LNCAP (cell line): Measurements from ENCODE around the gene NLRP14.

Experiments
- CTCF ChIP-seq: fragments of 450-650 bp; IDR thresholded peaks from 2 replicates; pipeline ENCODE4 v1.5.1; 2017; ENCODE audit warnings: mild to moderate bottlenecking

NLRP14 gene

GRCh38 chr11:7031471-7031871 is 11.2 kb downstream of the NLRP14 start:
- TF ChIP-seq CTCF: no peak

GRCh38 chr11:7032692-7033091 is 12.4 kb downstream of the NLRP14 start:
- no peak for TF ChIP-seq CTCF

GRCh38 chr11:7034019-7034418 is 13.7 kb downstream of the NLRP14 start:
- TF ChIP-seq CTCF: no peak

- TF ChIP-seq CTCF: no peak
These were observed 26.3 kb downstream of the NLRP14 start for GRCh38 chr11:7046474-7047175.

GRCh38 chr11:7050191-7050590 is 29.9 kb downstream of the NLRP14 start:
- no peak for TF ChIP-seq CTCF

GRCh38 chr11:7056828-7057513 is 36.7 kb downstream of the NLRP14 start:
- no peak for TF ChIP-seq CTCF

GRCh38 chr11:7057641-7058040 is 37.4 kb downstream of the NLRP14 start:
- no peak for TF ChIP-seq CTCF
